ENCODE data around the gene PHOSPHO2. TPM values are rescaled to one million over a fixed set of nuclear protein-coding genes. Genes with fewer than 3 reads are reported as not detected.

Gene PHOSPHO2
- total RNA-seq, 1 experiment from 2014 or later: 6.9 TPM

- CTCF ChIA-PET: no interaction called here
- POLR2A ChIA-PET (ENCODE audit: low non-redundant PET): no interaction called here
- no peak for DNase-seq (ENCODE audit: low spot score)
- no TSS peak for BruUV-seq (replicated peaks)
- H3K4me3 ChIP-seq (ENCODE audit: low read depth, low read length, poor library complexity, severe bottlenecking): no peak overlapping the region
- H3K27me3 ChIP-seq (replicated peaks; ENCODE audit: insufficient read depth, low read depth, low read length, poor library complexity): peaks cover 4% of the 10 kb centered on the region
- no peak overlapping the region for H3K27ac ChIP-seq (ENCODE audit: low read depth, low read length, poor library complexity, severe bottlenecking)
- intact Hi-C loops (cut with micrococcal nuclease; ENCODE audit: unreplicated experiment): no loop called here
- H3K4me1 ChIP-seq (ENCODE audit: insufficient read depth, low read length, poor library complexity, severe bottlenecking): no peaks in the 10 kb centered on the region
- TF ChIP-seq CTCF (conservative IDR thresholded peaks at IDR 0.05; ENCODE audit: low read depth, low read length): no peak
- H3K36me3 ChIP-seq (ENCODE audit: insufficient read depth, low read length, poor library complexity, severe bottlenecking): no peaks in the 10 kb centered on the region
- H3K9me3 ChIP-seq (ENCODE audit: low read depth, low read length, poor library complexity, severe bottlenecking): no peaks in the 10 kb centered on the region
Observed at GRCh38 chr2:169653636-169654035, 40.6 kb upstream of the PHOSPHO2 start.

- TF ChIP-seq CTCF (conservative IDR thresholded peaks at IDR 0.05; ENCODE audit: low read depth, low read length) (no peak), EZH2 (IDR thresholded peaks at IDR 0.05; ENCODE audit: borderline replicate concordance, low read depth, low read length, poor library complexity, severe bottlenecking) (no peak)
- DNase-seq (ENCODE audit: low spot score): no peak
- H3K4me1 ChIP-seq (ENCODE audit: insufficient read depth, low read length, poor library complexity, severe bottlenecking): peaks cover 6% of the 10 kb centered on the region
- H3K36me3 ChIP-seq (ENCODE audit: insufficient read depth, low read length, poor library complexity, severe bottlenecking): no peaks in the 10 kb centered on the region
- no peaks in the 10 kb centered on the region for H3K9me3 ChIP-seq (ENCODE audit: low read depth, low read length, poor library complexity, severe bottlenecking)
- H3K27me3 ChIP-seq (replicated peaks; ENCODE audit: insufficient read depth, low read depth, low read length, poor library complexity): peaks cover 4% of the 10 kb centered on the region
- ChIA-PET CTCF (no interaction called here), POLR2A (ENCODE audit: low non-redundant PET) (no interaction called here)
- intact Hi-C loops (cut with micrococcal nuclease; ENCODE audit: unreplicated experiment): no loop called here
- BruUV-seq (replicated peaks): no TSS peak
- no peak overlapping the region for H3K4me3 ChIP-seq (ENCODE audit: low read depth, low read length, poor library complexity, severe bottlenecking)
- H3K27ac ChIP-seq (ENCODE audit: low read depth, low read length, poor library complexity, severe bottlenecking): no peak overlapping the region
Observed at GRCh38 chr2:169656164-169656563, 38.1 kb upstream of the PHOSPHO2 start.

- H3K4me1 ChIP-seq (ENCODE audit: insufficient read depth, low read length, poor library complexity, severe bottlenecking): peaks cover 6% of the 10 kb centered on the region
- ChIA-PET POLR2A (ENCODE audit: low non-redundant PET) (no interaction called here), CTCF (no interaction called here)
- TF ChIP-seq EZH2 (IDR thresholded peaks at IDR 0.05; ENCODE audit: borderline replicate concordance, low read depth, low read length, poor library complexity, severe bottlenecking): no peak
- no peak for TF ChIP-seq CTCF (conservative IDR thresholded peaks at IDR 0.05; ENCODE audit: low read depth, low read length)
- DNase-seq (ENCODE audit: low spot score): no peak
- no peaks in the 10 kb centered on the region for H3K36me3 ChIP-seq (ENCODE audit: insufficient read depth, low read length, poor library complexity, severe bottlenecking)
- intact Hi-C loops (cut with micrococcal nuclease; ENCODE audit: unreplicated experiment): no loop called here
- no peaks in the 10 kb centered on the region for H3K9me3 ChIP-seq (ENCODE audit: low read depth, low read length, poor library complexity, severe bottlenecking)
- H3K27ac ChIP-seq (ENCODE audit: low read depth, low read length, poor library complexity, severe bottlenecking): no peak overlapping the region
- H3K4me3 ChIP-seq (ENCODE audit: low read depth, low read length, poor library complexity, severe bottlenecking): no peak overlapping the region
- BruUV-seq (replicated peaks): no TSS peak
- peaks cover 4% of the 10 kb centered on the region for H3K27me3 ChIP-seq (replicated peaks; ENCODE audit: insufficient read depth, low read depth, low read length, poor library complexity)
Observed at GRCh38 chr2:169658877-169659276, 35.4 kb upstream of the PHOSPHO2 start.
